ENCODE measurements around the gene MSH6. TPM values are rescaled to one million over a fixed set of nuclear protein-coding genes. Genes with fewer than 3 reads are reported as not detected.
A peak's percentile ranks its signal among the peaks of the same experiment; 100 is the strongest.

MSH6 gene
- total and polyA plus RNA-seq, 4 donors, result 10.0 to 38.3 (median 19.9) TPM

GRCh38 chr2:47815764-47816163 lies 32.8 kb downstream of the MSH6 start:
- Histone ChIP-seq H3K27ac (ENCODE audit: low read depth in 1 of 2, low read length in 2 of 2) (no peak overlapping the region), H3K4me1 (ENCODE audit: control insufficient read depth in 1 of 2, insufficient read depth in 2 of 2, low read length in 2 of 2) (no peaks in the 10 kb centered on the region), H3K27me3 (ENCODE audit: control insufficient read depth in 1 of 2, insufficient read depth in 2 of 2, low read length in 1 of 2) (no peaks in the 10 kb centered on the region), H3K9me3 (ENCODE audit: control insufficient read depth, low read length) (no peaks in the 10 kb centered on the region), H3K36me3 (ENCODE audit: control insufficient read depth in 1 of 2, insufficient read depth in 2 of 2, low read length in 1 of 2) (peaks cover 0 to 5% of the 10 kb centered on the region in 2 donors), H3K4me3 (ENCODE audit: low read length in 2 of 2) (no peak overlapping the region)
- WGBS, 2 donors, result 94 to 99% methylated on average over 10 of the region's 10 CpGs
- intact Hi-C loops (cut with DNase I), result no loop called here
- DNase-seq (no peak), ATAC-seq (ENCODE audit: low FRiP score) (no peak)

- WGBS, 2 donors, result 89 to 90% methylated on average over 2 of the region's 2 CpGs
- Histone ChIP-seq H3K4me1 (ENCODE audit: control insufficient read depth in 1 of 2, insufficient read depth in 2 of 2, low read length in 2 of 2) (no peaks in the 10 kb centered on the region), H3K27ac (ENCODE audit: low read depth in 1 of 2, low read length in 2 of 2) (no peak overlapping the region), H3K9me3 (ENCODE audit: control insufficient read depth, low read length) (no peaks in the 10 kb centered on the region), H3K4me3 (ENCODE audit: low read length in 2 of 2) (no peak overlapping the region), H3K36me3 (ENCODE audit: control insufficient read depth in 1 of 2, insufficient read depth in 2 of 2, low read length in 1 of 2) (peaks cover 0 to 8% of the 10 kb centered on the region in 2 donors), H3K27me3 (ENCODE audit: control insufficient read depth in 1 of 2, insufficient read depth in 2 of 2, low read length in 1 of 2) (no peaks in the 10 kb centered on the region)
- intact Hi-C loops (cut with DNase I), result no loop called here
- ATAC-seq (ENCODE audit: low FRiP score) (no peak), DNase-seq (no peak)
Measured at GRCh38 chr2:47818777-47819176, 35.8 kb downstream of the MSH6 start.

DNA sequence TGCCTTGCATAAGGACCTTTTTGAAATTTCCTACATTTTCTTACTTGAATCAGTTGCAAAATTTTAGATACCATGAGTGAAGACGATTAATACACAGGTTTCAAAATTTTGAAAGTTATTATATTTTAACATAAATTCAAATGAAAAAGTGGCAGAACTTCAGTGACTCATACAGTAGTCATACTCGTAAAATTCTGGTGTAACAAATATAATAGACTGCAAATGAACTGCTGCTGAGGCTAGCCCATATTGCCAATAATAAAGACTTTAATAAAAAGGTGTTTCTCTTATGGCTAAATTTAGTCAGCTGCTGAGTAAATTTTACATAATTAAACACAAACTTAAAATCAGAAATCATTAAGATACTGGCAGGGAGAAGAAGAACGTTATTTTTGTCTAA lies 36.9 kb downstream of the MSH6 start:
- WGBS, 2 donors, result 88 to 89% methylated on average over 3 of the region's 3 CpGs
- DNase-seq, result no peak
- Histone ChIP-seq H3K4me1 (ENCODE audit: control insufficient read depth in 1 of 2, insufficient read depth in 2 of 2, low read length in 2 of 2) (no peaks in the 10 kb centered on the region), H3K36me3 (ENCODE audit: control insufficient read depth in 1 of 2, insufficient read depth in 2 of 2, low read length in 1 of 2) (peaks cover 0 to 8% of the 10 kb centered on the region in 2 donors), H3K27me3 (ENCODE audit: control insufficient read depth in 1 of 2, insufficient read depth in 2 of 2, low read length in 1 of 2) (no peaks in the 10 kb centered on the region), H3K9me3 (ENCODE audit: control insufficient read depth, low read length) (no peaks in the 10 kb centered on the region), H3K27ac (ENCODE audit: low read depth in 1 of 2, low read length in 2 of 2) (no peak overlapping the region), H3K4me3 (ENCODE audit: low read length in 2 of 2) (no peak overlapping the region)
- intact Hi-C loops (cut with DNase I), result no loop called here
- ATAC-seq (ENCODE audit: low FRiP score), result no peak

GRCh38 chr2:47822518-47822917 lies 39.6 kb downstream of the MSH6 start:
- Histone ChIP-seq H3K27me3 (ENCODE audit: control insufficient read depth in 1 of 2, insufficient read depth in 2 of 2, low read length in 1 of 2) (no peaks in the 10 kb centered on the region), H3K4me3 (ENCODE audit: low read length in 2 of 2) (no peak overlapping the region), H3K4me1 (ENCODE audit: control insufficient read depth in 1 of 2, insufficient read depth in 2 of 2, low read length in 2 of 2) (no peaks in the 10 kb centered on the region), H3K9me3 (ENCODE audit: control insufficient read depth, low read length) (no peaks in the 10 kb centered on the region), H3K36me3 (ENCODE audit: control insufficient read depth in 1 of 2, insufficient read depth in 2 of 2, low read length in 1 of 2) (peaks cover 0 to 7% of the 10 kb centered on the region in 2 donors), H3K27ac (ENCODE audit: low read depth in 1 of 2, low read length in 2 of 2) (no peak overlapping the region)
- intact Hi-C loops (cut with DNase I), result no loop called here
- ATAC-seq (ENCODE audit: low FRiP score), result no peak
- no peak for DNase-seq

DNA sequence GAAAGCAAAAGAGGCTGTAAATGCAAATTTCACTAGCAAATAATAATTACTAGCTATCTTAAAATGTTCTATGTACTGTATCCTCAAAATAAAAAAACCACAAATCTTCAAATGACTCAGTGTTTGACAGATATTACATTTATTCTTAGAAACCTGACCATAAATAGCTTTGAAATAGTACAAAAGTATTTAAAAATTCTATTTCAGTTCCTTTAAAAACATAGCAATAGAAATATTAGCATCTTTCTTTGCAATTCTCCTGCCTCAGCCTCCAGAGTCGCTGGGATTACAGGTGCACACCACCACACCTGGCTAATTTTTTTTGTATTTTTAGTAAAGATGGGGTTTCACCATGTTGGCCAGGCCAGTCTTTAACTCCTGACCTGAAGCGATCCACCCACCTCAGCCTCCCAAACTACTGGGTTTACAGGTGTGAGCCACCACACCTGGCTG lies 50.6 kb downstream of the MSH6 start:
- 80 to 86% methylated on average over 2 of the region's 2 CpGs for WGBS, 2 donors
- ATAC-seq (ENCODE audit: low FRiP score), result no peak
- Histone ChIP-seq H3K4me1 (ENCODE audit: control insufficient read depth in 1 of 2, insufficient read depth in 2 of 2, low read length in 2 of 2) (no peaks in the 10 kb centered on the region), H3K27ac (ENCODE audit: low read depth in 1 of 2, low read length in 2 of 2) (no peak overlapping the region), H3K4me3 (ENCODE audit: low read length in 2 of 2) (no peak overlapping the region), H3K9me3 (ENCODE audit: control insufficient read depth, low read length) (no peaks in the 10 kb centered on the region), H3K27me3 (ENCODE audit: control insufficient read depth in 1 of 2, insufficient read depth in 2 of 2, low read length in 1 of 2) (no peaks in the 10 kb centered on the region), H3K36me3 (ENCODE audit: control insufficient read depth in 1 of 2, insufficient read depth in 2 of 2, low read length in 1 of 2) (peaks cover 0 to 2% of the 10 kb centered on the region in 2 donors)
- intact Hi-C loops (cut with DNase I), result no loop called here
- no peak for DNase-seq

GRCh38 chr2:47838249-47838648 lies 55.3 kb downstream of the MSH6 start:
- Histone ChIP-seq H3K4me3 (ENCODE audit: low read length in 2 of 2) (no peak overlapping the region), H3K9me3 (ENCODE audit: control insufficient read depth, low read length) (no peaks in the 10 kb centered on the region), H3K27ac (ENCODE audit: low read depth in 1 of 2, low read length in 2 of 2) (no peak overlapping the region), H3K4me1 (ENCODE audit: control insufficient read depth in 1 of 2, insufficient read depth in 2 of 2, low read length in 2 of 2) (peaks cover 0 to 3% of the 10 kb centered on the region in 2 donors), H3K36me3 (ENCODE audit: control insufficient read depth in 1 of 2, insufficient read depth in 2 of 2, low read length in 1 of 2) (peaks cover 0 to 2% of the 10 kb centered on the region in 2 donors), H3K27me3 (ENCODE audit: control insufficient read depth in 1 of 2, insufficient read depth in 2 of 2, low read length in 1 of 2) (no peaks in the 10 kb centered on the region)
- intact Hi-C loops (cut with DNase I), result no loop called here
- DNase-seq (no peak), ATAC-seq (ENCODE audit: low FRiP score) (no peak)
- 93 to 98% methylated on average over 1 of the region's 1 CpG for WGBS, 2 donors

- H3K36me3 ChIP-seq (ENCODE audit: control insufficient read depth in 1 of 2, insufficient read depth in 2 of 2, low read length in 1 of 2), result peaks cover 0 to 2% of the 10 kb centered on the region in 2 donors
- H3K27me3 ChIP-seq (ENCODE audit: control insufficient read depth in 1 of 2, insufficient read depth in 2 of 2, low read length in 1 of 2), result no peaks in the 10 kb centered on the region
- DNase-seq, result no peak
- peaks cover 0 to 3% of the 10 kb centered on the region in 2 donors for H3K4me1 ChIP-seq (ENCODE audit: control insufficient read depth in 1 of 2, insufficient read depth in 2 of 2, low read length in 2 of 2)
- no peaks in the 10 kb centered on the region for H3K9me3 ChIP-seq (ENCODE audit: control insufficient read depth, low read length)
- no peak overlapping the region for H3K27ac ChIP-seq (ENCODE audit: low read depth in 1 of 2, low read length in 2 of 2)
- intact Hi-C loops (cut with DNase I), result no loop called here
- no peak for ATAC-seq (ENCODE audit: low FRiP score)
- 84 to 86% methylated on average over 4 of the region's 4 CpGs for WGBS, 2 donors
- H3K4me3 ChIP-seq (ENCODE audit: low read length in 2 of 2), result no peak overlapping the region
Measured at GRCh38 chr2:47838686-47839085, 55.7 kb downstream of the MSH6 start.

DNA sequence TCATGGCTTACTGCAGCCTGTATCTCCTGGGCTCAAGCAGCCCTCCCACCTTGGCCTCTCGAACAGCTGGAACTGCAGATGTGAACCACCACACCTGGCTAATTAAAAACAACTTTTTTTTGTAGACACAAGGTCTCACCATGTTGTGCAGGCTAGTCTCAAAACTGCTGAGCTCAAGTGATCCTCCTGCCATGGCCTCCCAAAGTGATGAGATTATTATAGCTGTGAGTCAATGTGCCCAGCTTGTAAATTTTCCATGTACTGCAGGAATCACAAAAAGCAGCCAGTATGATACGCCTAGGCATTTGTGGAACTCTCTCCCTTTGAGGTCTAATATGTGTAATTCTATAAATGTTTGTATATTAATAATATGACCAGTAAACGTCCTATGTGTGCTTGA lies 59.9 kb downstream of the MSH6 start:
- no peak for DNase-seq
- ATAC-seq (ENCODE audit: low FRiP score), result no peak
- 66 to 72% methylated on average over 3 of the region's 3 CpGs for WGBS, 2 donors
- H3K27me3 ChIP-seq (ENCODE audit: control insufficient read depth in 1 of 2, insufficient read depth in 2 of 2, low read length in 1 of 2), result no peaks in the 10 kb centered on the region
- intact Hi-C loops (cut with DNase I), result no loop called here
- peak overlapping the region in 1 of 2 donors; percentile 28 for H3K27ac ChIP-seq (ENCODE audit: low read depth in 1 of 2, low read length in 2 of 2)
- H3K36me3 ChIP-seq (ENCODE audit: control insufficient read depth in 1 of 2, insufficient read depth in 2 of 2, low read length in 1 of 2), result no peaks in the 10 kb centered on the region
- H3K4me1 ChIP-seq (ENCODE audit: control insufficient read depth in 1 of 2, insufficient read depth in 2 of 2, low read length in 2 of 2), result peaks cover 0 to 3% of the 10 kb centered on the region in 2 donors
- H3K9me3 ChIP-seq (ENCODE audit: control insufficient read depth, low read length), result no peaks in the 10 kb centered on the region
- no peak overlapping the region for H3K4me3 ChIP-seq (ENCODE audit: low read length in 2 of 2)

DNA sequence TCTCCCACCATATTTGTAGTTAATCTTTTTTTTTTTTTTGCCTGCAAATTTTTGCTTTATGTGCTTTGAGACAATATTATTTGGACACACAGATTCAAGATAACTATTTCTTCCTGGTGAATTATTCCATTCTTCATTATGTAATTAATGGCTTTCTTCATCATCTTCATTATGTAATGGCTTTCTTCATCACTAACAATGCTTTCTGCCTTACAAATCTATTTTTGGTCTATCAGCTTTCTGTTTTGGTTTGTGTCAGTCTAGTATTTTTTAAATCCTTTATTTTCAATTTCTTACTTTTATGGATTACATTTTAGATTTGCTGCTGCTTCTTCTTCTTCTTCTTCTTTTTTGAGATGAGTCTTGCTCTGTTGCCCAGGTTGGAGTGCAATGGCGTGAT lies 60.5 kb downstream of the MSH6 start:
- H3K4me1 ChIP-seq (ENCODE audit: control insufficient read depth in 1 of 2, insufficient read depth in 2 of 2, low read length in 2 of 2), result peaks cover 0 to 3% of the 10 kb centered on the region in 2 donors
- intact Hi-C loops (cut with DNase I), result no loop called here
- no peaks in the 10 kb centered on the region for H3K36me3 ChIP-seq (ENCODE audit: control insufficient read depth in 1 of 2, insufficient read depth in 2 of 2, low read length in 1 of 2)
- DNase-seq (no peak), ATAC-seq (ENCODE audit: low FRiP score) (no peak)
- no peaks in the 10 kb centered on the region for H3K27me3 ChIP-seq (ENCODE audit: control insufficient read depth in 1 of 2, insufficient read depth in 2 of 2, low read length in 1 of 2)
- no peaks in the 10 kb centered on the region for H3K9me3 ChIP-seq (ENCODE audit: control insufficient read depth, low read length)
- no peak overlapping the region for H3K4me3 ChIP-seq (ENCODE audit: low read length in 2 of 2)
- H3K27ac ChIP-seq (ENCODE audit: low read depth in 1 of 2, low read length in 2 of 2), result no peak overlapping the region
- 95 to 100% methylated on average over 1 of the region's 1 CpG for WGBS, 2 donors

All from aorta (tissue), 5 donors.